Measurements from ENCODE around the gene RNF121.

DNA sequence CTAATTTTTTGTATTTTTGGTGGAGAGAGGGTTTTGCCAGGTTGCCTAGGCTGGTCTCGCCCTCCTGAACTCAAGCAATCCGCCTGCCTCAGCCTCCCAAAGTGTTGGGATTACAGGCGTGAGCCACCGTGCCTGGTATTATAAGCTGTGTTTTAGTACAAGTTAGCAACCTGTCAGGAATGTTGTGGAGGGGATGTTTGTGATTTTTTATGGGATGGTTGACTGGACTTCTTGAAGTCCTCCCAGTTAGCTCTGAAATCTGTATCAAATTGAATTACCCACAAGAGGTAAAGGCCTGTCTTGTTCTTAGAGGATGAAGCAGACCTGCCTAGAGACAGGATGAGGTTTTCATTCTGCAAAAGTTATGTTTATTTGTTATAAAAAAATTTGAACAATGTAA is 35.8 kb downstream of the RNF121 start:
- TF ChIP-seq, protein P1, sequence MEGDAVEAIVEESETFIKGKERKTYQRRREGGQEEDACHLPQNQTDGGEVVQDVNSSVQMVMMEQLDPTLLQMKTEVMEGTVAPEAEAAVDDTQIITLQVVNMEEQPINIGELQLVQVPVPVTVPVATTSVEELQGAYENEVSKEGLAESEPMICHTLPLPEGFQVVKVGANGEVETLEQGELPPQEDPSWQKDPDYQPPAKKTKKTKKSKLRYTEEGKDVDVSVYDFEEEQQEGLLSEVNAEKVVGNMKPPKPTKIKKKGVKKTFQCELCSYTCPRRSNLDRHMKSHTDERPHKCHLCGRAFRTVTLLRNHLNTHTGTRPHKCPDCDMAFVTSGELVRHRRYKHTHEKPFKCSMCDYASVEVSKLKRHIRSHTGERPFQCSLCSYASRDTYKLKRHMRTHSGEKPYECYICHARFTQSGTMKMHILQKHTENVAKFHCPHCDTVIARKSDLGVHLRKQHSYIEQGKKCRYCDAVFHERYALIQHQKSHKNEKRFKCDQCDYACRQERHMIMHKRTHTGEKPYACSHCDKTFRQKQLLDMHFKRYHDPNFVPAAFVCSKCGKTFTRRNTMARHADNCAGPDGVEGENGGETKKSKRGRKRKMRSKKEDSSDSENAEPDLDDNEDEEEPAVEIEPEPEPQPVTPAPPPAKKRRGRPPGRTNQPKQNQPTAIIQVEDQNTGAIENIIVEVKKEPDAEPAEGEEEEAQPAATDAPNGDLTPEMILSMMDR (IDR thresholded peaks at IDR 0.05), result no peak
- TF ChIP-seq POLR2A (IDR thresholded peaks at IDR 0.05) (no peak), EP300 (IDR thresholded peaks at IDR 0.05) (no peak)

Measured in upper lobe of left lung (tissue), 4 donors.